Right lobe of liver (tissue), 4 donors: ENCODE results near the gene NPLOC4.

Source experiments
- POLR2A ChIP-seq: fragments of 450-650 bp; IDR thresholded peaks from one replicate; pipeline ENCODE4 v1.6.1; 2017; ENCODE audit warnings: antibody characterized with exemption, mild to moderate bottlenecking
- TF ChIP-seq, protein P1 (sequence below), 4 donors: fragments of 200-600 bp in 3 of 4; fragments of 450-650 bp in 1 of 4; IDR thresholded peaks; one replicate each; pipeline versions ENCODE4 v1.5.1 to v1.8.0; 2016 to 2022; ENCODE audit warnings: antibody characterized with exemption in 4 of 4, mild to moderate bottlenecking in 2 of 4
- donor health status: DM: no; HTN: no; CAD: no.
- donor health status: DM: no; HTN: no; CAD: no.
- donor health status: DM: no; HTN: yes; CAD: no.

DNA sequence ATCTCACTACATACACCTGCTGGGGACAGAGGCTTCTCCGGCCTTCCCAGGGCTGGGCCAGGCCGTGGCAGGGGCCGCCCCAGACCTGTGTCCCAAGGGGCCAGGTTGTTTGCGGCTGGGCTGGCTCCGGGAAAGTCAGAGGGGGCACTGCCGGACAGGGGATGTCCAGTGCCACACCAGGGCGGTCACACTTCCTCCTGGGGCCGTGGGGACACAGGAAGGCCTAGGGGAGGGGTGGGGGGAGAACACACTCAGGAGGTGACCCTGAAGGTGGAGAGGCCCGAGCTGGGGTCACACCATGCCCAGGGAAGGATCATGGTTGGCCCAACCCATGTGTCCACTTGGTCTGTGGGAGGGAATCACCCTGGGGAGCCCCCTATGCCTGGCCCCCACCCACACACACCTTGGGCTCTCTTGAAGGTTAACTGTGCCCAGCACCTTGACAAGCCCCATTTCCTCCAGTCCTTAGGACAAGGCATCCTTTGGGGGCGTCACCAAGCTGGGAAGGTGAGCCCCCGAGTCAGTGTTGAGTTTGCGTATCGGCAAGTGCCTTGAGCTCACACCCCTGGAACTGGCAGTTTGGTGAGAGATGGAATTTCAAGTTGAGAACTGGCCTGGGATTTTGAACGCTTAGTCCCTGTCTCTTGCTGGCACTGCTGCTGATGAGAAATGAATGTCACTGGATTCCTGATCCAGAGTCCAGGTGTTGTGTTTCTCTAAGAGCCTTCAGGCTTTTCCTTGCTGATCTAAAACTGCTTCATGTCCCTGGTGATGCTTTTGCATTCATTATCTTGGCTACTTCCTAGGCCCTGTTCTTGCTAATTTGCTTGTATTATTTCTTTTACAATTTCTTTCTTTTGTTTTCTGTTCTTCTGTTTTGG, 116.7 kb downstream of the NPLOC4 start:
- TF ChIP-seq, protein P1, sequence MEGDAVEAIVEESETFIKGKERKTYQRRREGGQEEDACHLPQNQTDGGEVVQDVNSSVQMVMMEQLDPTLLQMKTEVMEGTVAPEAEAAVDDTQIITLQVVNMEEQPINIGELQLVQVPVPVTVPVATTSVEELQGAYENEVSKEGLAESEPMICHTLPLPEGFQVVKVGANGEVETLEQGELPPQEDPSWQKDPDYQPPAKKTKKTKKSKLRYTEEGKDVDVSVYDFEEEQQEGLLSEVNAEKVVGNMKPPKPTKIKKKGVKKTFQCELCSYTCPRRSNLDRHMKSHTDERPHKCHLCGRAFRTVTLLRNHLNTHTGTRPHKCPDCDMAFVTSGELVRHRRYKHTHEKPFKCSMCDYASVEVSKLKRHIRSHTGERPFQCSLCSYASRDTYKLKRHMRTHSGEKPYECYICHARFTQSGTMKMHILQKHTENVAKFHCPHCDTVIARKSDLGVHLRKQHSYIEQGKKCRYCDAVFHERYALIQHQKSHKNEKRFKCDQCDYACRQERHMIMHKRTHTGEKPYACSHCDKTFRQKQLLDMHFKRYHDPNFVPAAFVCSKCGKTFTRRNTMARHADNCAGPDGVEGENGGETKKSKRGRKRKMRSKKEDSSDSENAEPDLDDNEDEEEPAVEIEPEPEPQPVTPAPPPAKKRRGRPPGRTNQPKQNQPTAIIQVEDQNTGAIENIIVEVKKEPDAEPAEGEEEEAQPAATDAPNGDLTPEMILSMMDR (IDR thresholded peaks at IDR 0.05), result no peak
- no peak for TF ChIP-seq POLR2A
